Muscle layer of colon (tissue), 2 donors: ENCODE measurements around the gene CANX.
"Not testable (repeated sequence)": the region's sequence is repeated elsewhere in the genome, so short reads cannot be mapped to it uniquely, and the experiment has no call there.

Experiments
- H3K27ac ChIP-seq: one replicate; pipeline ENCODE4 v1.7.0; 2013; ENCODE audit warnings: low read depth, mild to moderate bottlenecking, low read length, moderate library complexity
- H3K27me3 ChIP-seq, 2 donors: one replicate each; pipeline ENCODE4 v1.7.0; 2013; ENCODE audit warnings: low read length in 2 of 2, mild to moderate bottlenecking in 2 of 2; ENCODE audit not compliant: insufficient read depth in 2 of 2, control insufficient read depth in 1 of 2
- H3K36me3 ChIP-seq: one replicate; pipeline ENCODE4 v1.7.0; 2013; ENCODE audit warnings: mild to moderate bottlenecking, low read length; ENCODE audit not compliant: insufficient read depth
- H3K4me1 ChIP-seq: one replicate; pipeline ENCODE4 v1.7.0; 2013; ENCODE audit warnings: mild to moderate bottlenecking, low read length; ENCODE audit not compliant: insufficient read depth
- H3K4me3 ChIP-seq, 2 donors: one replicate each; pipeline ENCODE4 v1.7.0; 2013; ENCODE audit warnings: low read length in 2 of 2, low read depth in 1 of 2, mild to moderate bottlenecking in 1 of 2, moderate library complexity in 1 of 2
- H3K9ac ChIP-seq: one replicate; pipeline ENCODE4 v1.7.0; 2013; ENCODE audit warnings: low read length
- H3K9me3 ChIP-seq: one replicate; pipeline ENCODE4 v1.7.0; 2013; ENCODE audit warnings: mild to moderate bottlenecking, low read length
- donor health status: abdominal sarcoma.
- donor health status: Adenocarcinoma of cecum.

The CANX gene

DNA sequence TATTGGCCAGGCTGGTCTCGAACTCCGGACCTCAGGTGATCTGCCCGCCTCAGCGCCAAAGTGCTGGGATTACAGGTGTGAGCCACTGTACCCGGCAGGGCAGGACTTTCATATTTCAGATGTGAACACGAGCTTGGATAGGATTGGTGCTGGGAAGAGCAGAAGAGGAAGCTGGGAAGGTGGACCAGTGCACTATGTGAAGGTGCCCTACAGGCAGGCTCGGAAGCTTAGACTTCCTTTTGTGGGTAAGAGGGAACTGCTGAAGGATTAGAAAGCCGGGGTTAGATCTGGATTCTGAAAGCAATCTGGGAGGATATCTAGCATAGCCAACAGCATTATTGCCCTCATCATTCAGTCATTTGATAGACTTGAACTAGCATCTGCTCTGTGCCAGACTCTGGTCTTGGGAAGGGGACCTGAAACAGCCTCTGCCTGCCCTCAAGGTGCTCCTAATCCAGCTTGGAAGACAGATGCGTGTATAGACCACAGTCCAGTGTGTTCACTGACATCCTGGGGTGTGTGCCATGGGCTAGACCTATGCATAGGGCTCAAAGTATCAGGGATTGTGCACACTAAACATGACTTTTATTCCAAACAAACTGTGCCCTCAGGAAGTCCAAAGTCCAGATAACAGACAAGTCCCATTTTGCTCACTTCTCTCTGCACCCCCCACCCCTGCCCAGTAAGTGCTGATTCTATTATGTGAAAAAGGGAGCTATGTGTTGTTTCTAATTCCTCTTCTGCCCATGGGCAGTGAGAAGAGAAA is 18.6 kb upstream of the CANX start:
- Histone ChIP-seq H3K27ac (no peak overlapping the region), H3K9me3 (no peaks in the 10 kb centered on the region), H3K36me3 (no peaks in the 10 kb centered on the region), H3K27me3 (no peaks in the 10 kb centered on the region), H3K4me1 (peaks cover 9% of the 10 kb centered on the region), H3K9ac (no peak overlapping the region), H3K4me3 (no peak overlapping the region)

DNA sequence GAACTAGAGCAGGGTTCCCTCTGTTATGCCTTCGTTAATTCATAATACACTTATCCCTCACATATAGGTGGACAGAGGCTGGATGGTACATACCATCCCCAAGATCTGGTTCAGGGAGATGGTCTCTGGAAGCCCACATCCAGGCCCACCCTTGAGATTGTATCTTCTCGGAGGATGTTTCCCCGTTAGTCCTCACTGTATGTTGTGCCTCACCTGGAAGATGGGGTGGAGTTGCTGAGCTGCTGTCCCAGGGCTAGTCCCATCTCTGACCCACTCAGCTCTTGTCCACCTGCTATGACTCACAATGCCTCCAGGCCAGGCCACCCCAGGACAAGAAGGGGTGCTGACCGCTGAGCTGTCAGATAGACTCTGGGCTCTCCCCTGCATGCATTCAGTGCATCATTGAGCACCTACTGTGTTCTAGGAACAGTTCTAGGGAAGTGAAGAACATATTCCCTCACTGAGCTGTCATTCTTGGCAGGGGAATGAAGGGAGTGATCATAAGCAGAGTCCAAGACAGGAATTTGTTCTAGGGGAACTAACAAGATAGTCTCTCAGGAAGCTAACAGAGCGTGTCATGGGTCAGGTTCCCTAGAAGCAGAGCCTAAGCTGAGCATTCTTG is 17.9 kb upstream of the CANX start, which contains the start of gene CBY3:
Gene CBY3, minus strand, starts transcription at position 255 of the 622 bp plus-strand sequence. Its CDS starts 116 bp downstream, at position 139.
- H3K9ac ChIP-seq, result no peak within 1 kb of the TSS
- no peak within 1 kb of the TSS for H3K4me3 ChIP-seq
- no peaks in the 10 kb centered on the region for H3K9me3 ChIP-seq
- H3K36me3 ChIP-seq, result no peaks in the 10 kb centered on the region
- no peak within 1 kb of the TSS for H3K27ac ChIP-seq
- no peaks in the 10 kb centered on the region for H3K27me3 ChIP-seq
- H3K4me1 ChIP-seq, result peaks cover 9% of the 10 kb centered on the region

DNA sequence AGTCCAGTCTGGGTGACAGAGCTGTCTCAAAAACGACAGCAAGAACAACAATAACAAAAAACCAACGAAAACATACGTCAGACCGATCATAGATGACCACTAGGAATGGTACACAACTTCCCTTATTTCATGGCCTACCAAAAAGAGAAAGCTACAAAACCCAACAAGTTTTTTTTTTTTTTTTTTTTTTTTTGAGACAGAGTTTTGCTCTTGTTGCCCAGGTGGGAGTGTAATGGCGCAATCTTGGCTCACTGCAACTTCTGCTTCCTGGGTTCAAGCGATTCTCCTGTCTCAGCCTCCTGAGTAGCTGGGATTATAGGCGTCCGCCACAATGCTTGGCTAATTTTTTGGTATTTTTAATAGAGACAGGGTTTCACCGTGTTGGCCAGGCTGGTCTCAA is 9.6 kb upstream of the CANX start:
- H3K4me3 ChIP-seq, H3K9me3 ChIP-seq, H3K4me1 ChIP-seq, H3K36me3 ChIP-seq, H3K9ac ChIP-seq, H3K27me3 ChIP-seq, H3K27ac ChIP-seq: not testable (repeated sequence)

DNA sequence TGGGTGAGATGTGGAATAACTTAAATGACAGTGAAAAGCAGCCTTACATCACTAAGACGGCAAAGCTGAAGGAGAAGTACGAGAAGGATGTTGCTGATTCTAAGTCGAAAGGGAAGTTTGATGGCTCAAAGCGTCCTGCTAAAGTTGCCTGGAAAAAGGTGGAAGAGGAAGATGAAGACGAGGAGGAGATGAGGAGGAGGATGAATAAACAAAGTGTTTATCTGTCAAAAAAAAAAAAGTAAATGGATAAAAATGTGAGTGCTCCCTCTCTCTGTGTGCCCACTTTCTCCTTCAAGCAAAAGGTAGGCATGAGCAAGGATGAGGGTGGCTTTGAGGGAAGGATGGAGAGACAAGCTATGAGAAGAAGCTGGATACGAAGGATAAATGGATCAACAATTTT is 4.2 kb upstream of the CANX start:
- Histone ChIP-seq H3K36me3 (no peaks in the 10 kb centered on the region), H3K4me1 (peaks cover 11% of the 10 kb centered on the region), H3K9ac (no peak overlapping the region), H3K9me3 (no peaks in the 10 kb centered on the region), H3K27me3 (no peaks in the 10 kb centered on the region), H3K4me3 (no peak overlapping the region), H3K27ac (no peak overlapping the region)

DNA sequence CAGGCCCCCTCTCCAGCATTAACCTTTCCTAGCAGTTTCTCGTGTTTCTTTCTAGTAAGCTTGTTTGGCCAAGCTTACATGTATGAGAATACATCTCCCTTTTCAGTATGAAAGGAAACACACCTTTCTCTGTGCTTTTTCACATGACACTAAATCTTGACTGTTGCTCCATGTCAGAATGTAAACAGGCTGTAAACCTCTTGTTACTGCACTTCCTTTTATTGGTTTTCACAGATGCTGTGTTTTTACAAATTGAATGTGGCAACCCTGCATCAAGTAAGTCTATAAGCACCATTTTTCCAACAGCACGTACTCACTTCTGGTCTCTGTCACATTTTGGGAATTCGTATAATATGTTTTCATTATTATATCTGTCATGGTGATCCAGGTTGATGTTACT is 2.2 kb upstream of the CANX start:
- H3K27ac ChIP-seq, result no peak overlapping the region
- H3K4me3 ChIP-seq, result no peak overlapping the region
- no peaks in the 10 kb centered on the region for H3K36me3 ChIP-seq
- peaks cover 21% of the 10 kb centered on the region for H3K4me1 ChIP-seq
- H3K9me3 ChIP-seq, result no peaks in the 10 kb centered on the region
- H3K27me3 ChIP-seq, result no peaks in the 10 kb centered on the region
- no peak overlapping the region for H3K9ac ChIP-seq

DNA sequence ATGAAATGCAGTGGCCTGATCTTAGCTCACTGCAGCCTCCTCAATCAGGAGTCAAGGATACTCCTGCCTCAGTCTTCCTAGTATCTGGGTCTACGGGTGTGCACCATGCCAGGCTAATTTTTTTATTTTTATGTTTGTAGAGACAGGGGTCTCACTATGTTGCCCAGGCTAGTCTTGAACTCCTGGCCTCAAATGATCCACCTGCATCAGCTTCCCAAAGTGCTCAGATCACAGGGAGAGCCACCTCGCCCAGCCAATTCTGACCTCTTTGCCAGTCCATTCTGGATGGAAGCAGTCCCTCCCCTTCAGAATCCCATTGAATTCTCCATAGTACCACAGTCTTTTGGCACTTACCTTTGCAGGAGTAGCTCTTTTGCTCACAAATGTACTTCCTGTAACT is 1.7 kb upstream of the CANX start:
- H3K27me3 ChIP-seq, result no peaks in the 10 kb centered on the region
- H3K9ac ChIP-seq, result no peak overlapping the region
- H3K4me1 ChIP-seq, result peaks cover 21% of the 10 kb centered on the region
- no peaks in the 10 kb centered on the region for H3K36me3 ChIP-seq
- H3K27ac ChIP-seq, result no peak overlapping the region
- no peaks in the 10 kb centered on the region for H3K9me3 ChIP-seq
- H3K4me3 ChIP-seq, result no peak overlapping the region

DNA sequence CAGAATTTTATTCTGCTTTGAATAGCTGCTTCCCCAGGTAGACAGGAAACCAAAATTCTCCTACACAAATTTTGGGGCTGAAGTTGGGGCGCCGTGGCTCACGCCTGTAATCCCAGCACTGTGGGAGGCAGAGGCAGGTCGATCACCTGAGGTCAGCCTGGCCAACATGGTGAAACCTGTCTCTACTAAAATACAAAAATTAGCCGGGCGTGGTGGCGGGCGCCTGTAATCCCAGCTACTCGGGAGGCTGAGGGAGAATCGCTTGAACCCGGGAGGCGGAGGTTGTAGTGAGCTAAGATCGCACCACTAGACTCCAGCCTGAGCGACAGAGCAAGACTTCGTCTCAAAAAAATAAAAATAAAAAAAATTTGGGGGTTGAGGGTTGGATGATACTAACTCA is 1.2 kb upstream of the CANX start:
- H3K27me3 ChIP-seq, H3K36me3 ChIP-seq, H3K9me3 ChIP-seq: not testable (repeated sequence)
- H3K9ac ChIP-seq, result peak overlapping the region; percentile 76
- peaks cover 21% of the 10 kb centered on the region for H3K4me1 ChIP-seq
- H3K4me3 ChIP-seq, result peak overlapping the region in 1 of 2 donors; percentile 80
- H3K27ac ChIP-seq, result peak overlapping the region; percentile 72

DNA sequence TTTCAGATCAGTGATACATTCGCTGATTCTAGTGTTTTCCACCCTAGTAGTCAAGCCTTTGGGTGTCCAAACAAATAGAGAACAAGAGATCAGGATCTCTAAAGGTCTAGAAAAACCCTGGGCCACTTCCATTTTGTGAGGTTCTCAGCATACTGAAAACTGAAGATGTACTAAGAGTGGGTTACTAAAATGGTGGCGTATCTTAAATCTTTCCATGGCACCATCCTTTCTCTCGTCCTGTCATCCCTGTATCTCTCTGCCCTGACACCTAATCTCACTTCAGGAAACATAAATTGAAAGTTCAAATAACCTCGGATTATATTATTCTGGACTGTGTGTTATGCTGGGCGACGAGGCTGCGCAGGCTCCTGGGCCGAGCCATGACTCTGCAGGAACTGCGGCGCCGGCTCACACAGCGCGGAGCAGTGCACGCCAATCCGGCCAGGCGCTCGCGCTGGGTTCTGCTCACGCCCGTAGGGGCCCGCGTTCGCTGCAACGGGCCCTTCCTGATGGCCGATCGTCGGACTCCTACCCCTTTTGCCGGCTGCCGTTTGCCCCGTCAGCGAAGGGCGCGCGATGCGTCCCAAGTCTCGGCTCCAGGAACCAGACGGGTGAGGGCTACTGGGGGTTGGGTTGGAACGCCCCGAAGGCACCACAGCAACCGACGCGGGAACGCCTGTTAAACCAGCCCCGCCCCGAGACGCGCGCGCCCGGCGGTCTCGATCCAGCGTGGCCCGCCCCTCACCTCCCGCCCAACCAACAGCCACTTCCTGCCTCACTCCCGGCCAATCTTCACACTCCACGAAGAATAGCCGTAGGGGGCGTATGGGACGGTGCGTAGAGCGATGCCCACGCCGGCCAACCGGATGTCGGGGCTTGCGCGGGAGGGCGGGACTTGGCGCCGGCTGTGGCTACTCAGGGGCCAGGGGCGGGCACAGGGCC is 503 bp upstream of the CANX start:
- Histone ChIP-seq H3K4me3 (peak overlapping the region; percentile 67 to 93), H3K9me3 (no peaks in the 10 kb centered on the region), H3K9ac (peak overlapping the region; percentile 76), H3K4me1 (peaks cover 21% of the 10 kb centered on the region), H3K27me3 (no peaks in the 10 kb centered on the region), H3K27ac (peak overlapping the region; percentile 89), H3K36me3 (no peaks in the 10 kb centered on the region)

DNA sequence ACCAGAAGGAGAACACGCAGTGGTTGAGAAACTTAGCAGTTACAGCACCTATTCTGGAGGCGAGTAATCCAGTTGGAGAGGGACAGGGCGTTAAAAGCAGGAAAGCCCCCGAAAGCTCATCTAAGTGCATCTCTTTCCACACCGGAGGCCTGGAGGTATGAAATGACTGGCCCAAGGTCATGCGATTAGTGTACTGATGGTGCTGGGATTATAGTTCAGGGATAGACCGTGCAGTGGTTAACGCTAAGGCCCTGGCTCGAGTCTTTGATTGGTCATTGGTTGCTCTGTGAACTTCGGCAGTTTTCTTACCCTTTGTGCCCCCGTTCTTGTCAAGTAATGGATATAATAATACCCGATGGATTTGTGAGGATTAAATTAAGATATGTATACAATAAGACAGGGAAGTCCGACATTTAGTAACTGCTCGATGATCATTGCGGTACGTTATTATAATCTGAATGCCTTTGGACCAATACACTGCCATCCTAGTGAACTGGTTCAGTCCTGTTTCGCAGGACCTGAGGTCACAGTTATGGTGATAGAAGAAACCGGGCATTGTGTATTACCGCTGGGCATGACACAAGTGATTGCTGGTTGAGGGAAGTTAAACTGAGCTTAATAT is 960 bp downstream of the CANX start:
- Histone ChIP-seq H3K4me3 (peak overlapping the region; percentile 67 to 93), H3K9me3 (no peaks in the 10 kb centered on the region), H3K9ac (peak overlapping the region; percentile 94), H3K36me3 (no peaks in the 10 kb centered on the region), H3K27me3 (no peaks in the 10 kb centered on the region), H3K27ac (peak overlapping the region; percentile 89), H3K4me1 (peaks cover 24% of the 10 kb centered on the region)

DNA sequence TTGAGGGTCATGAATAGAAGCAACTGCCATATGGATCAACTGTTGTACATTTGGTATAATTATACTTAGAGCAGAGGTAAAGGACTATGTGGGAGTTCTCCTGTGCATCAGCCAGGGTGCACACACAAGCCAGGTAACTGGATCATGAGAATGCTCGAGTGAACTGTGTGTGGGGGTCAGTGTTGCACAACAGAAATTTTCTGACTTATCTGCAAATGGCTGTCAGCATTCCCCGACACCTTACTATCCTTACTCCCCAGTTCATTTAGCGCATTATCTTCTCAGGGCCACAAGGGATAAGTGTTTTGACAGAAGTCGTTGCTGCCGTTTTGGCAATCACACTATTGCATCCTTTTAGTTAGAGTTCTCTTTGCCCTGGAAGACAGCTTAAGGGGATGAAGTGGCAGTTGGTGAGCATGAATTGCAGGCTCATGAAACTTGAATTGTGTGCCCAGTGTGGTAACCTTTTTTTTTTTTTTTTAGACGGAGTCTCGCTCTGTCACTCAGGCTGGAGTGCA is 1.7 kb downstream of the CANX start:
- no peaks in the 10 kb centered on the region for H3K9me3 ChIP-seq
- H3K36me3 ChIP-seq, result no peaks in the 10 kb centered on the region
- no peak overlapping the region for H3K4me3 ChIP-seq
- peaks cover 24% of the 10 kb centered on the region for H3K4me1 ChIP-seq
- no peak overlapping the region for H3K27ac ChIP-seq
- no peak overlapping the region for H3K9ac ChIP-seq
- H3K27me3 ChIP-seq, result no peaks in the 10 kb centered on the region

DNA sequence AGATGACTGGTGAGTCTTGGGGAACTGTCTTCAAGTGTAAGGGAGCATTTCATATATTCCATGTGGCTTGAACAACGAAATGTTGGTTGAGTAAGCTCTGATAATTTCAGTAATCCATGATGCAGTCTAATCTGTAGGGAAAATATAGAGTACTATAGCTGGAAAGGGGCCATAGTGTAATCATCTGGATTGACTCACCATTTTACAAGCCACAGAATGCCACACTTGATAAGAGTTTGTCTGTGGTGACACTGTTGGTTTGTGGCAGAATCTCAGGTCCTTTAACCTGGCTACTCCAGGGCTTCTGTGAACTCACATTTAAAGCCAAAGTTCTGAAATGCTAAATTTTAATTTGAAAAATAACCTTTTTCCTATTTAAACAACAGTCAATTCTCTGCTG is 17.5 kb downstream of the CANX start:
- Histone ChIP-seq H3K27me3 (no peaks in the 10 kb centered on the region), H3K27ac (no peak overlapping the region), H3K9ac (no peak overlapping the region), H3K9me3 (no peaks in the 10 kb centered on the region), H3K4me3 (no peak overlapping the region), H3K36me3 (peaks cover 63% of the 10 kb centered on the region), H3K4me1 (no peaks in the 10 kb centered on the region)
